NCI-H187 treated with DMSO at 0.1 percent for 48 hours (cell line): Measurements from ENCODE around the gene STH.
"Not testable (repeated sequence)": the region's sequence is repeated elsewhere in the genome, so short reads cannot be mapped to it uniquely, and the experiment has no call there.

Experiments
- DNase-seq: peaks from one replicate; lab custom pipeline; 2025; lab: John Stamatoyannopoulos, UW

The STH gene, protein sequence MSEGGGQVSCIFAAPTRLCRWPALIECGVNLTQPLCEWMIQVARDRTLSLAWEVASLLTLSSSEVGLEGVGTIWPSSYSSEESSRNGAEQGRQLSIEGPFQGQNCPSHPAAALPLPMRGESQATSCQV

DNA sequence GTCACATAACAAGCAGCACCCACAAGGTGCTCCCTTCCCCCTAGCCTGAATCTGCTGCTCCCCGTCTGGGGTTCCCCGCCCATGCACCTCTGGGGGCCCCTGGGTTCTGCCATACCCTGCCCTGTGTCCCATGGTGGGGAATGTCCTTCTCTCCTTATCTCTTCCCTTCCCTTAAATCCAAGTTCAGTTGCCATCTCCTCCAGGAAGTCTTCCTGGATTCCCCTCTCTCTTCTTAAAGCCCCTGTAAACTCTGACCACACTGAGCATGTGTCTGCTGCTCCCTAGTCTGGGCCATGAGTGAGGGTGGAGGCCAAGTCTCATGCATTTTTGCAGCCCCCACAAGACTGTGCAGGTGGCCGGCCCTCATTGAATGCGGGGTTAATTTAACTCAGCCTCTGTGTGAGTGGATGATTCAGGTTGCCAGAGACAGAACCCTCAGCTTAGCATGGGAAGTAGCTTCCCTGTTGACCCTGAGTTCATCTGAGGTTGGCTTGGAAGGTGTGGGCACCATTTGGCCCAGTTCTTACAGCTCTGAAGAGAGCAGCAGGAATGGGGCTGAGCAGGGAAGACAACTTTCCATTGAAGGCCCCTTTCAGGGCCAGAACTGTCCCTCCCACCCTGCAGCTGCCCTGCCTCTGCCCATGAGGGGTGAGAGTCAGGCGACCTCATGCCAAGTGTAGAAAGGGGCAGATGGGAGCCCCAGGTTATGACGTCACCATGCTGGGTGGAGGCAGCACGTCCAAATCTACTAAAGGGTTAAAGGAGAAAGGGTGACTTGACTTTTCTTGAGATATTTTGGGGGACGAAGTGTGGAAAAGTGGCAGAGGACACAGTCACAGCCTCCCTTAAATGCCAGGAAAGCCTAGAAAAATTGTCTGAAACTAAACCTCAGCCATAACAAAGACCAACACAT lies at the start of gene STH:
Gene STH, plus strand, starts transcription at position 264 of the 913 bp plus-strand sequence. Its CDS starts 30 bp downstream, at position 294.
- DNase-seq, result no peak

DNA sequence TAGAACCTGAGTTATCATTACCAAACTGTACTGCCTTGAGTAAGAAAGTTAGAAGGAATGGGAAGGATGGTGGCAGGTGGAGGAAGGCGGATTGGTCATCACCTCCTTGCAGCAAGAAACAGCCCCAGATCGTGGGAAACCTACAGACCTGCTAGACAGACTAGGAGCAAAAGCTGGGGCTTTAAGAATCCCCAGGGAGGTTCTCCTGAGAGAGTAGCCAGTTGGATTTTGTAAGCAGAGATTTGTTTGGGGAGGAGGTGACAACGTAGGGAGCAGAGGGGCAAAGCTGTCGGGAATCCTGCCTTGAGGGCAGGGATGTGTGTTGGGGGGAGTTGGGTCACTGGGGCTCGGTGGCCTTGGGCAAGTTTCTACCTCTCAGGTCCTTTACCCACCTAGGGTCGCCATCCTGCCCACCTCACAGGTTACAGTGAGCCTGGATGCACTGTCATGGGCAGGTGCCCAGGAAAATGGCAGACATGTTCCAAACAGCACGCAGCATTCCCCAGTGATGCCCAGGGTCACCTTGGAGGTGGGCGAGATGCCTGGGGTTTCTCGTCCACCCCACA lies 49.2 kb upstream of the STH start:
- no peak for DNase-seq

DNA sequence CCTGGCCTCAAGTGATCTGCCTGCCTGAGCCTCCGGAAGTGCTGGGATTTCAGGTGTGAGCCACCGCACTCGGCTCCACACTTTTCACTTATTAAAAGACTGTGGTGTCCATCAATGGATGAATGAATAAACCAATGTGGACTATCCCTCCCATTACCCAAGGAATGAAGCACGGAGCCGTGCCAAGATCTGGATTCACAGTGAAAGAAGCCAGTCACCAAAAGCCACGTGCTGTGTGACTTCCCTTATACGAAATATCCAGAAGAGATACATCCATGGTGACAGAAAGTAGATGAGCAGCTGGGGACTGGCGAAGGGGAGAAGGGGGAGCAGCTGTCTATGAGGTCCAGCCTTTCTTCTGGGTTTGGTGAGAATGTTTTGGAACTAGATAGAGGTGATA lies 48.2 kb upstream of the STH start:
- DNase-seq, result no peak

DNA sequence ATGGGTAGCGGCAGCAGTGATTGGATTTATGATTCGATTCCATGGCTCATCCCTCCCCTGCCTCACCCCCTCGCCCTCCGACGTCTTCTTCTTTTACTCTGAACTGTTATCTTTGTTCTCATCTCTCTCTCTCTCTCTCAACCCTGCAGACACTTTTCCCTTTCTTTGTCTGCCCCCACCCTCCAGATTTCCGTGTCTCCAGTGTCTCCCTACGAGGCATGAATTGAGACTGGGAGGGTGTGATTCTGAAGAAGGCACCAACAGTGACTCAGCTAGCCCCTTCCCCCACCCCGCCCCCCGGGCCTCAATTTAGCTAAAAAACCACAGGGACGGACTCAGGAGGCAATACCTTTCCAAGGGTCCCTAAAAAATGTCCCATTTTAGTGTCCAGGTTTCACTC lies 47.6 kb upstream of the STH start:
- no peak for DNase-seq

DNA sequence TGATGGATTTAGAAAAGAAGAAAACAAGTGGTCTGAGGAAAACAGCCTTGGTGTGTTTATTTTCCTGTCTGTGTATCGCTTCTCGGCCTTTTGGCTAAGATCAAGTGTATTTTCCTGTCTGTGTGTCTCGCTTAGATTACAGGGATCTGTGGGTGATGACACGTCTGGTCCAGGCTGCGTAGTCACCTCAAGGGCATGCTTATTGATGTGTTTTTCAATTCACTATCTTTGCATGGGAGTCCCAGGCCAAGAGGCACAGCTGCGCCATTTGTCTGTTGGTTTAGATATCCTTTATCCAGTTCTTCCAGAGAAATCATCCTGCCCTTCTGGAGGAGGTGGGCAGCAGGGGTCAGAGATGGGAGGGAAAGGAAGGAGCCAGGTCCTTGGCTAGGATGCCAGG lies 47.1 kb upstream of the STH start:
- no peak for DNase-seq

DNA sequence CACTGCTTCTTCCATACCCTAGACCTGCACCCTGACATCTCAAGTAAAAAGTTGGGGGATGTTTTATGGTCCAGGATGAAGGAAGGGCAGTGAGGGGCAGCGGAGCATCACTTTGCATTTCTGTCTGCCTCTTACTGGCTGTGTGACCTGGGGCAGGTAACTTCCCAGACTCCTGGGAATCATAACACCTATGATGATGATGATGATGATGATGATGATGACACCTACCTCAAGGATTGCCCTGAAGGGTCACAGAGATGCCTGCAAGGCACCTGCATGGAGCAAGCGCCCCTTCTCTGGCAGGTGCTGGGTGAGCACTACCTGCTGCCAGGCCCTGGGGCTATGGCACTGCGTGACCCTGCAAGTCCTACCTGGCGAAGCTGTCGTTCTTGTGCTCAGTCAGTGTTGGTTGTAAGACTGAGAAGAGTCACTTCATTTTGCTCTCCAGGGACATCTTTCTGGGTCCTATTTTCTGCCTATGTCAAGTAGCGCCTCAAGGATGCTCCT lies 46.2 kb upstream of the STH start:
- no peak for DNase-seq

DNA sequence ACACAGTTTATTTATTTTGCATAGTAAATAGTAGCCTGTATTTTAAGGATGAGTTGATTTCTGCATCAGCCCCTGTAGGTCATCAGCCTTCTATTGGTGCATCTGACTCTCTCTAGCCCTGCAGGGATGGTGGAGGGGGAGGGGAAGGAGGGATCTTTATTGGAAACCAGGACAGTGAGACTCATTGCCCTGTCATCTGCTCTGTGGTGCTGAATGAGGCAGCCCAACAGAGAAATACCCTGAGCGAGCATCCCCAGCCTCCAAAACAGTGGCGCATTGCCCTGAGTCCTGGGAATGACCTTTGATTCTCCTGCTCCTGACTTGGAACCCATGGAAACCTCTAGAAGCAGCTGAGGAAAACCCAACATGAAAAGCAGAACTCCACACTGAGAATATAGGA lies 45.5 kb upstream of the STH start:
- DNase-seq, result no peak

DNA sequence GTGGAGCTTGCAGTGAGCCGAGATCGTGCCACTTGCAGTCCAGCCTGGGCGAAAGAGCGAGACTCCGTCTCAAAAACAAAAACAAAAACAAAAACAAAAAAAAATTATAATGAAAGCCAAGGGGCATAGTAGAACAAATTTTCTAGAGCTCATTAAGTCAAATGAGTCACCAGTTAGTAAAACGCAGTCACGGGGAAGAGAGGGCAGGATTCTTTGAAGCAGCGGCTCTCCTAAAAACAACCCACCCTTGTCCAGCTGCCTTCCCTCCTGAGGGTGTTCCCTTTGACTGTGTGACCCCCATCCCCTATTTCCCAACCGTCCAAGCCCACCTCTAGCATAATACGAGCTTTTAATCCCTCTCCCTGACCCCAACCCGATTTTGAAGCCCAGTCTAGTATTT lies 44.1 kb upstream of the STH start:
- no peak for DNase-seq

DNA sequence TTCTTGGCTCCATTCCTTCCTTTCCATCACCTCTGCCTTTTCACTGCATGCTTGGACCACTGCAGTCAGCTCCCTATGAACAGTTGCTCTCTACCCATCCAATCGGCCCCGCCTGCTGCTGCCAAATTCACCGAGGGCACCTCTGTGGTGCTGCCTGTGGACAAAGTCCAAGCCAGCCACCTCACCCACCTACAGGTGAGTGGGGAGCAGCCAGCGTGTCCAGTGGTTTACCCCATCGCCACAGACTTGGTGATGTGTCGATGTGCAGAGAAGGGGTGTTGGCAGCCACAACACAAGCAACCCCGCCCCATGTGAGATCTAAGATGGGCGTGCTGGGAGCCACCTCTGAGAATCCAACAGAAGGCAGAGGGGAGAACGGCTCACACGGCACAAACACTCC lies 43.7 kb upstream of the STH start:
- no peak for DNase-seq

DNA sequence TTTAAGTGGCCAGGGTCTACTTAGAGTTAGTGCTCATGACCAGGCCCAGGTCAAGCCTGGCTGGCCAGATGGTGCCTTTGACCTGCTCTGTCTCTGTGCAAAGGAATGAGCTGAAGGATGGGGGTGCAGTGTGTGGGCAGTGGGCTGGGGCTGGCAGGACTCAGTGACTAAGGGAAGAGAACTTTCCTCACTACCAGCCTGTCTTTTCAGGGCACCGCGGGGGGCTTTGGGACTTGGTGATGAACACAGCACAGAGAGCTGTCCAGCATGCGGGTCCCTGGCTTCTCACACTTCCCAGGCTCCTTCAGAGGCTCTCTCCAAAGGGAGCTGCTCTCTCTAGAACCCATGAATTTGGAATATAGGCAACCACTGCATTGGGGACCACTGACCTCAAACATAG lies 43.0 kb upstream of the STH start:
- no peak for DNase-seq

DNA sequence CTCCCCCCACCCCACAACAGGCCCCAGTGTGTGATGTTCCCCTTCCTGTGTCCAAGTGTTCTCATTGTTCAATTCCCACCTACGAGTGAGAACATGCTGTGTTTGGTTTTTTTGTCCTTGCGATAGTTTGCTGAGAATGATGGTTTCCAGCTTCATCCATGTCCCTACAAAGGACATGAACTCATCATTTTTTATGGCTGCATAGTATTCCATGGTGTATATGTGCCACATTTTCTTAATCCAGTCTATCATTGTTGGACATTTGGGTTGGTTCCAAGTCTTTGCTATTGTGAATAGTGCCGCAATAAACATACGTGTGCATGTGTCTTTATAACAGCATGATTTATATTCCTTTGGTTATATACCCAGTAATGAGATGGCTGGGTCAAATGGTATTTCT lies 42.3 kb upstream of the STH start:
- not testable (repeated sequence) for DNase-seq

DNA sequence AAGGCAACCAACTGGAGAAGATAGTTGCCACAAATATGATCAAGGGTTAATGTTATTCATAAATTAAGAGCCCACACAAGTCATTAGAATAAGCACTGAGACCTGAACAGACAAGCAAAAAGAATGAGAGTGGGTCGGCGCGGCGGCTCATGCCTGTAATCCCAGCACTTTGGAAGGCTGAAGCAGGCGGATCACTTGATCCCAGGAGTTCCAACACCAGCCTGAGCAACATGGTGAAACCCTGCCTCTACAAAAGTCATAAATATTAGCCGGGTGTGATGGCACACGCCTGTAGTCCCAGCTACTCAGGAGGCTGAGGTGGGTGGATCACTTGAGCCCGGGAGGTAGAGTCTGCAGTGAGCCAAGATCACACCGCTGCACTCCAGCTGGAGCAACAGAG lies 40.7 kb upstream of the STH start:
- no peak for DNase-seq

DNA sequence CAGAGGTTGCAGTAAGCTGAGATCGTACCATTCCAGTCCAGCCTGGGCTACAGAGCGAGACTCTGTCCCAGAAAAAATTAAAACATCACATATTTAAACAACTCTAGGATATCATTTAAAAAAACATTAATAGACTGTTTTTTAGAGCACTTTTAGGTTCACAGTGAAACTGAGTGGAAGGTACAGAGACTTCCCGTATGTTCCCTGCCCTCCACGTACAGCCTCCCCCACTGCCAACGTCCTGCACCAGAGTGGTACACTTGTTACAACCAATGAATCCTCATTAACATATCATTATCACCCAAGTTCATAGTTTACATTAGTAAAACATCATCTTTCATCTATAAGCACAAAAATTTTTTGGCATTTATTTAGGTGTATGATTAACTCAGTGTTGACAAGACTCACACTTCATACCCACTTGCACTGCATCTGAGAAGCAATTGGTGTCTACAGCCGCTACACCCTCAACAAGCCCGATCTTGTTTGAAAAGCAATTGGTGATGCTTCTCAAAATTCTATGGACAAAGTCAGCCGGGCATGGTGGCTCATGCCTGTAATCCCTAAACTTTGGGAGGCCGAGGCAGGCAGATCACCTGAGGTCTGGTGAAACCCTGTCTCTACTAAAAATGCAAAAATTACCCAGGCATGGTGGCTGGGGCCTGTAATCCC lies 39.9 kb upstream of the STH start:
- DNase-seq, result no peak

DNA sequence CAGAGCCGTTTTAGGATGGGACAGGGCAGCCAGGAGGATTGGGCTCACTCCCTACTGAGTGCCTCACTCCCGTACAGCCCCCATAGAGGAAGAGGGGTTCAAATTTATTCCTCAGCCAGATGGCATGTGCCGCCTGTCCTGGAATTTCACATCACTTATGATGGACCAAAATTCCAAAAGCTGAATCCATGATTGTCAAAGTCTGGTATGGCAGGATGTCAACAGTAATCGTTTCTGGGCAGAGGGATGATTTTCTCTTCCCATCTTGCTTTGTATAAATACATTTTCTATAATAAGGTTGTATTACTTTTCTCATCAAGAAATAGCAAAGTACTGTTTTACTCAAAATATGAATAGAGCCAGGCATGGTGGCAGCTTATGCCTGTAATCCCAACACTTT lies 38.7 kb upstream of the STH start:
- DNase-seq, result no peak

DNA sequence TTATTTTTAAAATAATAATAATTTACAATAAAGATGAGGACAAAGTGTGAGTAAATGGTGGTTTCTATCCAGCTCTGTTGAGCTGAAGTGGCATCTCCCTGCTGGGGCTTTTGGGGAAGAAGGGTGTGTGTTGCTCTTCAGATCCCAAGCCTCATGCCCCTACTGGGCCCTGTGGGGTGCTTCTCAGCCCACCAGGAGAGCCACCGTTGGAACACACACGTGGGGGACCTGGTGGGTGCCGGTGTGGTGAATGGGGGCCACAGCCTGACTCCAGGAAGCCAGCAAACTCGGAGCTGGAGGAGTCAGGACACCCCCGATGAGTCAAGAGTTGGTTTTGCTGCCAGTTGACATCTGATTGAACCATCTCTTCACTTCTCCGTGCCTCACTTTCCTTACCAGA lies 37.8 kb upstream of the STH start:
- DNase-seq, result no peak

DNA sequence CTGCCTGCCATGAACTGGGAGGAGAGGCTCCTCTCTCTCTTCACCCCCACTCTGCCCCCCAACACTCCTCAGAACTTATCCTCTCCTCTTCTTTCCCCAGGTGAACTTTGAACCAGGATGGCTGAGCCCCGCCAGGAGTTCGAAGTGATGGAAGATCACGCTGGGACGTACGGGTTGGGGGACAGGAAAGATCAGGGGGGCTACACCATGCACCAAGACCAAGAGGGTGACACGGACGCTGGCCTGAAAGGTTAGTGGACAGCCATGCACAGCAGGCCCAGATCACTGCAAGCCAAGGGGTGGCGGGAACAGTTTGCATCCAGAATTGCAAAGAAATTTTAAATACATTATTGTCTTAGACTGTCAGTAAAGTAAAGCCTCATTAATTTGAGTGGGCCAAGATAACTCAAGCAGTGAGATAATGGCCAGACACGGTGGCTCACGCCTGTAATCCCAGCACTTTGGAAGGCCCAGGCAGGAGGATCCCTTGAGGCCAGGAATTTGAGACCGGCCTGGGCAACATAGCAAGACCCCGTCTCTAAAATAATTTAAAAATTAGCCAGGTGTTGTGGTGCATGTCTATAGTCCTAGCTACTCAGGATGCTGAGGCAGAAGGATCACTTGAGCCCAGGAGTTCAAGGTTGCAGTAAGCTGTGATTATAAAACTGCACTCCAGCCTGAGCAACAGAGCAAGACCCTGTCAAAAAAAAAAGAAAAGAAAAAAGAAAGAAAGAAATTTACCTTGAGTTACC lies 36.7 kb upstream of the STH start:
- DNase-seq, result no peak

DNA sequence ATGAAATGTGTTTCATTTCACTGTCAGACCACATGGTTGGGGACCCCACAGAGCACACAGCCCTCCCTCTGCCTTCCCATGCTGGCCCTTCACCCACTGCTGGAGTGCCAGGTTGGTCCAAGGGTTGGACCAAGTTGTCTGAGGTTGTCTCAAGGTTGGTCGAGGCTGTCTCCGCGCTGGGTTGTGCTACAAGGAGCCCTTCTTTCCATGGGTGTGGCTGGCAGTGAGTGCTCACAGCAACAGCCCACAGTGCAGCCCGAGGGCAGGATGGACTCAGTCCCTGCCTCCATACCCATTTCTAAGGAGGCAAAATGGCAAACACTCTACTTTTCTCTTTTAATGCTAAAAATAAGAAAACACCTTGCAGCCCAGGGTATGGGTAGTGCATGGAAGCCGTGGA lies 35.8 kb upstream of the STH start:
- DNase-seq, result no peak

DNA sequence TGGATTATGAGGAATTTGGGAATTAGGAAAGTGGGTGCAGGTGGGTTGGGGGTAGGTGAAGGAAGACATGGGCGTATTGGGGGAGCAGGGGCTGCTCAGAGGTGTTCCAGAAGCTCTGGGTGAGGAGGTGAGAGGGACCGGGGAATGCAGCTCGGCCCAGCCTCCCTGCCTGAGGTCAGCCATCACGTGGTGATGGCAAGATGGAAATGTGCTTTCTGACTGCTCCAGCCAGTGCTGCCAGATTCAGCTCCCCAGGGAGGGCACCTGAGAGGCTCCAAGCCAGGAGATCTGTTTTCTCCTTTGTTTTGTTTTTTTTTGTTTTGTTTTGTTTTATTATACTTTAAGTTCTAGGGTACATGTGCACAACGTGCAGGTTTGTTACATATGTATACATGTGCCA lies 35.2 kb upstream of the STH start:
- DNase-seq, result no peak

DNA sequence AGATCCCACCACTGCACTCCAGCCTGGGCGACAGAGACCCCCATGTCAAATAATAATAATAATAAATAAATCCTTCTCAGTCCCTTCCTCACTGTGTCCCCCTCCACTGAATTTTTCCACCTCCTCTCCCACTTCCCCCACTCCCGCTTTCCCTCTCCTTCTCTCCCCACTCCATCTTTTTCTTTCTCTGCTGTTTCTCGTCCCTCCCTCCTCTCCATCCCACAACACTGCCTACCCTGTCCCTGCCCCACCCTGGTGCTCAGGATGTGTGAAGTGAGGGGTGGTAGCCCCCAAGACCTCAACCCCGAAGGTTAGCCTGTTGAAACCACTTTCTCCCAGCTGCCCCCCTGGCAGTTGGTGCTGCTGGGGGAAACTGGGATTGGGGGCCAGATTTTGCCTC lies 34.4 kb upstream of the STH start:
- DNase-seq, result no peak

DNA sequence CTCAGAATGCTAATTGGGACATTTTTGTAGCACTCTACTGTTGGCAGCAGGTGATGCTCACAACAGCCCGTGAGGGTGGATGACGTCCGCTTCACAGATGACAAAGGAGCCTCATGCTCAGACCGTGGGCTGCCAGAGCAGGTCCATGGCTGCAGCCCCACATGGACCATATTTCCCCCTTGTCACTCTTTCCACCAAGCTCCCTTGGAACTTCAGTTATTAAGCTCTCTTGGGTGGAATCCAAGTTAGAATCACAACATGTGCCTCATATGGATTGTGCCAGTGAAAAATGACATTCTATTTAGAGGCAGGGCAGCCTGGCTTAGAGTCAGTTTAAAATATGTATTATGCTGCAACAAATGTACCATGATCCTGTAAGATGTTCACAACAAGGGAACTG lies 33.2 kb upstream of the STH start:
- no peak for DNase-seq

DNA sequence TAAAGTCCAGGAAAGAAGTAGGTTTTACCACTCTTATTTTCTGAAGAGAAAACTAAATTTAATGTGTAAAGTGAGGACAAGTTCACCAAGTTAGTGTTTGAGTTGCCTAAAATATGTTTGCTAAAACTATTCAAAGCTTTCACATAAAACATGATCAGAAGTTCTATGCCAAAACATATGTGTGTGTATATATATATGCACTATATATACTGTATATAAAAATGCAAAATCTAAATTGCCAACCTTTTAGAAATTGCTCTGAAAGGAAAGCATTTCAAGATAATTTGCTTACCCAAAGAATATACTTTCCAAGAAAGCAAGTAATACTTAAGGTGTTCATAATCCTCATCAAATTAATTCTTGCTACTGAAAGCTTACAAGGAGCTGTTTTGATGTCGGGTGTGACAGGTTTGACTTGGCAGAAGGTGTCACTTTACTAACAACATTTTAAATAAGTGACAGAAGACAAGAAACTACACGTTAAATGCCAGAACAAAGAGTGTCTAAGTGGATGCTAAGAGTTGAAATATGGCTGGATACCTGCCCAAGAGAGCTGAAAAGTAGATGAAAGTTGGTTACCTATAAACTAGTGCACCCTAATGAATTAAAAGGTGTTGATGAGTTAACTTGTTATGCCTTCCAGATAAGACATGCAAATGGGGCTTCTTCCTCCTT lies 32.3 kb upstream of the STH start:
- DNase-seq, result no peak

DNA sequence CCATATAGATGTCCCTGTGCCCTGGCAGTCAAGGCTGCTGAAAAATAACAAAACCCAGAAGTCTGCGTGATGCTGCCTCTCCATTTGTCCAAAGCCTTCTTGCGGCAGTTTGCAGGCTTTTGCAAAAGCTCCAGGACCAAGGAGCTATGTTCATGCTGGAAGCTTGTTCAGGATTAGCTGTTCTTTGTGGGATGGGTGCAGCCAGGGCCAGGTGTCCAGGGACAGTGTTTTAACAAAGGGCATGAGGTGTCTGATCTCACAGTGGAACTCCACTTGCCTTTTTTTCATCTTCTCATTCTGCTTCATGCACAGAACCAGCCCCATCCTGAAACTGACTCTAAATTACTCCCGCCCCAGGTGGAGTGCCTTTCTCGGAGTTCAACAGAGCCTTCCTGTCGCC lies 31.7 kb upstream of the STH start:
- DNase-seq, result no peak
